Hepatocyte (in vitro differentiated cells): ENCODE results near the gene S100A7A. TPM values are rescaled to one million over a fixed set of nuclear protein-coding genes. Genes with fewer than 3 reads are reported as not detected.

Experiments
- DNase-seq: peaks from one replicate; pipeline ENCODE4 v3.0.0-alpha.2; 2016; ENCODE audit warnings: low spot score
- H2AFZ ChIP-seq: fragments of 200-600 bp; sonication (generic); 2 replicates; pipeline ENCODE4 v1.6.0; 2016; ENCODE audit warnings: antibody characterized with exemption, mild to moderate bottlenecking
- H3K27ac ChIP-seq: fragments of 200-600 bp; sonication (generic); 2 replicates; pipeline ENCODE4 v1.5.1; 2016; ENCODE audit warnings: mild to moderate bottlenecking
- H3K27me3 ChIP-seq: fragments of 200-600 bp; sonication (generic); 2 replicates; pipeline ENCODE4 v1.6.1; 2016
- H3K36me3 ChIP-seq: fragments of 200-600 bp; sonication (generic); replicated peaks from 2 replicates; pipeline ENCODE4 v1.5.1; 2016; ENCODE audit warnings: low read depth; ENCODE audit not compliant: insufficient read depth
- H3K4me1 ChIP-seq: fragments of 200-600 bp; sonication (generic); 2 replicates; pipeline ENCODE4 v1.5.1; 2016; ENCODE audit warnings: mild to moderate bottlenecking, moderate library complexity; ENCODE audit not compliant: insufficient read depth
- H3K4me2 ChIP-seq: fragments of 200-600 bp; sonication (generic); 2 replicates; pipeline ENCODE4 v1.6.0; 2016
- H3K4me3 ChIP-seq: fragments of 200-600 bp; sonication (generic); 2 replicates; pipeline ENCODE4 v1.5.1; 2016; ENCODE audit warnings: mild to moderate bottlenecking
- H3K79me2 ChIP-seq: fragments of 200-600 bp; sonication (generic); 2 replicates; pipeline ENCODE4 v1.6.0; 2017; ENCODE audit warnings: mild to moderate bottlenecking
- H3K9me2 ChIP-seq: fragments of 200-600 bp; sonication (generic); replicated peaks from 2 replicates; pipeline ENCODE4 v1.6.0; 2017; ENCODE audit warnings: mild to moderate bottlenecking; ENCODE audit not compliant: insufficient read depth
- H3K9me3 ChIP-seq: fragments of 200-600 bp; sonication (generic); 2 replicates; pipeline ENCODE4 v1.5.1; 2016; ENCODE audit warnings: low read depth, mild to moderate bottlenecking
- H4K20me1 ChIP-seq: fragments of 200-600 bp; sonication (generic); 2 replicates; pipeline ENCODE4 v1.6.0; 2016; ENCODE audit warnings: mild to moderate bottlenecking; ENCODE audit not compliant: insufficient read depth, poor library complexity, severe bottlenecking
- EZH2 ChIP-seq: fragments of 200-600 bp; sonication (generic); IDR thresholded peaks from 2 replicates; pipeline ENCODE4 v1.6.1; 2016; ENCODE audit warnings: antibody characterized with exemption, mild to moderate bottlenecking, borderline replicate concordance
- EZH2phosphoT487 ChIP-seq: fragments of 200-600 bp; sonication (generic); IDR thresholded peaks from one replicate; pipeline ENCODE4 v1.6.1; 2018; ENCODE audit warnings: antibody characterized with exemption, mild to moderate bottlenecking, low read depth, moderate library complexity; ENCODE audit not compliant: unreplicated experiment, severe bottlenecking
- WGBS: methylation state at CpG from one replicate; pipeline ENCODE4 v1.1.6; 2016; ENCODE audit warnings: low lambda C conversion rate; ENCODE audit errors: missing lambda C conversion rate; 5-methylcytosine and 5-hydroxymethylcytosine counted together
- polyA plus RNA-seq: library from polyadenylated mRNA; unstranded; fragments of >200 nt; fragmentation: Nextera tagmentation; extraction: Ambion mirVana; gene quantifications from 2 replicates; pipeline ENCODE4 v1.2.1, GENCODE V29; 2016
- total RNA-seq: library from RNA; depleted of rRNA; stranded (reverse); fragments of >200 nt; gene quantifications from 2 replicates; pipeline ENCODE4 v1.2.3, GENCODE V29; 2014
- TF ChIP-seq, protein P1 (sequence below): fragments of 200-600 bp; sonication (generic); IDR thresholded peaks from 2 replicates; pipeline ENCODE4 v1.5.1; 2016; ENCODE audit warnings: antibody characterized with exemption, mild to moderate bottlenecking; ENCODE audit not compliant: poor library complexity

S100A7A gene
- total RNA-seq (not detected in 2 replicates), polyA plus RNA-seq (not detected in 2 replicates)

DNA sequence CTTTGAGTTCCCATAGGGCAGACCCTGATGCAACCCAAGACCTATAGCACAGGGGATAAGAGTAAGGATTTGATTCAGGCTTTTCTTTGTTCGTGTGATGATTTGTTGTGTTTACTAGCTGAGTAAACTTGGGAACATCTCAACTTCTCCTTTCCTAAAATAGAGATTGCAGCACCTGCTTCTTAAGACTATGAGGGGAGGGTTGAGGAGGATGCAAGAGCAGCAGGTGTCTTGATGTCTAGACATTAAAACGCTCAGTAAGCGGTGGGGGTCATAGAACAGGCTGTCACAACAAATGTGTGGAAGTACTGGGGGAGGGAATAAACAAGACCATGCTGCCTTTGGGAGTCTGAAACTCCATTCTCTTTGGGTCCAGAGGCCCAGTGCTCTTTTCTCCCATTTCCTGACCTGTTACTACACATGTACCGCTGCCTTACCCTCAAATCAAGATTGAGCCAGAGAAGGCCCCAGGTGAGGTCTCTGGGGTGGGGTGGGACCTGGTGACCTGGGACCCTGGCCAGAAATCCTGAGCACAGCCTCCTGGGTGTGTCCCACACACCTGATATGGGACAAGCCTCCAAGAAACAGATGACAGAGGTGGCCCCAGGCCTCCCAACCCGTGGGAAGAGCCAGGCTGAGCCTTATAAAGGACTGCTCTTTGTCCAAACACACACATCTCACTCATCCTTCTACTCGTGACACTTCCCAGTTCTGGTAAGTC lies at the start of gene S100A7A:
TSS of gene S100A7A (plus strand) at position 671 of the 721 bp plus-strand sequence. CDS start 1,563 bp downstream, outside the sequence.
- no peaks in the 10 kb centered on the region for H3K9me2 ChIP-seq
- no peaks in the 10 kb centered on the region for H4K20me1 ChIP-seq
- no peaks in the 10 kb centered on the region for H3K4me1 ChIP-seq
- no peak within 1 kb of the TSS for H3K27ac ChIP-seq
- 63% methylated on average over 6 of the region's 6 CpGs for WGBS
- H3K79me2 ChIP-seq, result no peaks in the 10 kb centered on the region
- no peaks in the 10 kb centered on the region for H3K36me3 ChIP-seq
- no peak for DNase-seq
- no peak within 1 kb of the TSS for H3K4me3 ChIP-seq
- TF ChIP-seq EZH2phosphoT487 (no peak), EZH2 (no peak)
- TF ChIP-seq, protein P1, sequence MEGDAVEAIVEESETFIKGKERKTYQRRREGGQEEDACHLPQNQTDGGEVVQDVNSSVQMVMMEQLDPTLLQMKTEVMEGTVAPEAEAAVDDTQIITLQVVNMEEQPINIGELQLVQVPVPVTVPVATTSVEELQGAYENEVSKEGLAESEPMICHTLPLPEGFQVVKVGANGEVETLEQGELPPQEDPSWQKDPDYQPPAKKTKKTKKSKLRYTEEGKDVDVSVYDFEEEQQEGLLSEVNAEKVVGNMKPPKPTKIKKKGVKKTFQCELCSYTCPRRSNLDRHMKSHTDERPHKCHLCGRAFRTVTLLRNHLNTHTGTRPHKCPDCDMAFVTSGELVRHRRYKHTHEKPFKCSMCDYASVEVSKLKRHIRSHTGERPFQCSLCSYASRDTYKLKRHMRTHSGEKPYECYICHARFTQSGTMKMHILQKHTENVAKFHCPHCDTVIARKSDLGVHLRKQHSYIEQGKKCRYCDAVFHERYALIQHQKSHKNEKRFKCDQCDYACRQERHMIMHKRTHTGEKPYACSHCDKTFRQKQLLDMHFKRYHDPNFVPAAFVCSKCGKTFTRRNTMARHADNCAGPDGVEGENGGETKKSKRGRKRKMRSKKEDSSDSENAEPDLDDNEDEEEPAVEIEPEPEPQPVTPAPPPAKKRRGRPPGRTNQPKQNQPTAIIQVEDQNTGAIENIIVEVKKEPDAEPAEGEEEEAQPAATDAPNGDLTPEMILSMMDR, result no peak
- no peaks in the 10 kb centered on the region for H3K9me3 ChIP-seq
- no peak within 1 kb of the TSS for H2AFZ ChIP-seq
- no peaks in the 10 kb centered on the region for H3K27me3 ChIP-seq
- H3K4me2 ChIP-seq, result no peak within 1 kb of the TSS

DNA sequence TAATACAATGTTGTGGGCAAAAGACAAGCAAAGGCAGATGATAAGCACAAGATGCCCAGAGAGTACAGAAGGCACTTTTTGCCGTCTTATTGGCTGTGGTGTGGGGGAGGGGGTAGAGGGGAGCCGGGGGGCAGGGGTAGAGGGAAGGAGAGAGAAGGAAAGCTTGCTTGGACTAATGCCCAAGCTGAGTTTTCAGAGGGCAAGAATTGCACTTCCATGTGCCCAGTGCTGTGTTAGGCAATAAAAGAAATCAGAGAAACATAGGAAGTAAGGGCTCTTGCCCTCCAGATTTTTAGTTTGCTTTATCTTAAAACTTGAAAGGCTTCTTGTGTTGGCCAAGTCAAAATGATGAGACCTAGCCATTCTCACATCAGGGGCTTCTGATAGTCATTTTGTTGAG lies 49.2 kb upstream of the S100A7A start:
- Histone ChIP-seq H2AFZ (no peak overlapping the region), H3K4me3 (no peak overlapping the region), H3K9me2 (no peaks in the 10 kb centered on the region), H3K27ac (no peak overlapping the region), H3K4me1 (no peaks in the 10 kb centered on the region), H3K79me2 (no peaks in the 10 kb centered on the region), H4K20me1 (no peaks in the 10 kb centered on the region), H3K9me3 (no peaks in the 10 kb centered on the region), H3K36me3 (no peaks in the 10 kb centered on the region), H3K4me2 (no peak overlapping the region), H3K27me3 (no peaks in the 10 kb centered on the region)
- 78% methylated on average over 2 of the region's 2 CpGs for WGBS
- no peak for DNase-seq
- TF ChIP-seq, protein P1, result no peak
- TF ChIP-seq EZH2phosphoT487 (no peak), EZH2 (no peak)

DNA sequence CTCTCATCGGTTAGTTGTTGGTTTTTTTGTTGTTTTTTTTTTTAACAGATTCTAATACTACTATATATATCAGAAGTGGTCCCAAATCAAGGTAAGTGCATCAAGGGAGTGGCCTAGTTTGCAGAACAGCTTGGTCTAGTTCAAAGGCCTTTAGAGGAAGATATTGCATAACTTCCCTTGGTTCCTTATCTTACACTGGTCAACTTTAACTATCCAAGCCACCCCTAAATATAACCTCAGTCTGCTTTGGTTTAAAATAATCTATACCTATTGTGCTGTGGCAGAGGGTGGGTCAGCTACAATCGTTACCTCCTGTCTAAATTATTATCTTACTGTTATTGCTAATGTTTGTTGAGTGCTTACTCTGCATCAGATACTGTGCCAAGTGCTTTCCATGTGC lies 47.8 kb upstream of the S100A7A start:
- Histone ChIP-seq H3K36me3 (no peaks in the 10 kb centered on the region), H3K9me2 (no peaks in the 10 kb centered on the region), H3K79me2 (no peaks in the 10 kb centered on the region), H3K9me3 (no peaks in the 10 kb centered on the region), H3K4me2 (no peak overlapping the region), H3K27me3 (no peaks in the 10 kb centered on the region), H2AFZ (no peak overlapping the region), H3K27ac (no peak overlapping the region), H4K20me1 (no peaks in the 10 kb centered on the region), H3K4me3 (no peak overlapping the region), H3K4me1 (no peaks in the 10 kb centered on the region)
- 68% methylated on average over 2 of the region's 2 CpGs for WGBS
- no peak for DNase-seq
- TF ChIP-seq EZH2phosphoT487 (no peak), EZH2 (no peak)
- TF ChIP-seq, protein P1, result no peak
